H9 (cell line): ENCODE results near the gene TGFBR3L. TPM values are rescaled to one million over a fixed set of nuclear protein-coding genes. Genes with fewer than 3 reads are reported as not detected.

Experiments
- DNase-seq: peaks from one replicate; pipeline ENCODE4 v3.0.0-alpha.2; 2017
- H2AFZ ChIP-seq: one replicate; pipeline ENCODE4 v1.6.1; 2013; ENCODE audit warnings: mild to moderate bottlenecking, low read length, control low read depth, moderate library complexity
- H2AK5ac ChIP-seq: 2 replicates; pipeline ENCODE4 v1.6.1; 2013; ENCODE audit warnings: low read length, control low read depth, mixed read lengths; ENCODE audit not compliant: insufficient read length
- H2BK120ac ChIP-seq: one replicate; pipeline ENCODE4 v1.6.1; 2013; ENCODE audit warnings: low read depth, mild to moderate bottlenecking, low read length, control low read depth, inconsistent platforms; ENCODE audit not compliant: poor library complexity, severe bottlenecking
- H2BK12ac ChIP-seq: 2 replicates; pipeline ENCODE4 v1.6.1; 2013; ENCODE audit warnings: low read length, control low read depth, mixed read lengths, low read depth; ENCODE audit not compliant: insufficient read length
- H2BK15ac ChIP-seq: 2 replicates; pipeline ENCODE4 v1.6.1; 2013; ENCODE audit warnings: low read depth, low read length, control low read depth
- H2BK20ac ChIP-seq: one replicate; pipeline ENCODE4 v1.6.1; 2013; ENCODE audit warnings: low read depth, mild to moderate bottlenecking, low read length, control low read depth, inconsistent platforms; ENCODE audit not compliant: poor library complexity, severe bottlenecking
- H2BK5ac ChIP-seq: 2 replicates; pipeline ENCODE4 v1.6.1; 2013; ENCODE audit warnings: low read length, control low read depth, mixed read lengths; ENCODE audit not compliant: insufficient read length
- H3K14ac ChIP-seq: 2 replicates; pipeline ENCODE4 v1.6.1; 2013; ENCODE audit warnings: low read length, control low read depth; ENCODE audit not compliant: insufficient read depth
- H3K18ac ChIP-seq: 2 replicates; pipeline ENCODE4 v1.6.1; 2013; ENCODE audit warnings: low read depth, mild to moderate bottlenecking, mixed read lengths, low read length, control low read depth; ENCODE audit not compliant: insufficient read length
- H3K23ac ChIP-seq: 2 replicates; pipeline ENCODE4 v1.6.1; 2013; ENCODE audit warnings: low read length, control low read depth, mixed read lengths, low read depth; ENCODE audit not compliant: insufficient read length
- H3K23me2 ChIP-seq: 2 replicates; pipeline ENCODE4 v1.6.1; 2013; ENCODE audit warnings: low read depth, mild to moderate bottlenecking, mixed read lengths, low read length, control low read depth; ENCODE audit not compliant: insufficient read length, poor library complexity, severe bottlenecking
- H3K27ac ChIP-seq: 2 replicates; pipeline ENCODE4 v1.5.1; 2013; ENCODE audit warnings: low read length, control low read depth, mixed read lengths, low read depth; ENCODE audit not compliant: insufficient read length
- H3K27me3 ChIP-seq: 2 replicates; pipeline ENCODE4 v1.6.1; 2013; ENCODE audit warnings: low read length, control low read depth, inconsistent platforms; ENCODE audit not compliant: insufficient read depth
- H3K4ac ChIP-seq: 2 replicates; pipeline ENCODE4 v1.6.1; 2013; ENCODE audit warnings: low read depth, mild to moderate bottlenecking, control low read depth, inconsistent platforms, low read length, moderate library complexity
- H3K4me1 ChIP-seq: 2 replicates; pipeline ENCODE4 v1.6.1; 2013; ENCODE audit warnings: low read length, control low read depth, inconsistent platforms; ENCODE audit not compliant: insufficient read depth
- H3K4me2 ChIP-seq: 2 replicates; pipeline ENCODE4 v1.6.1; 2013; ENCODE audit warnings: low read length, control low read depth, mixed read lengths; ENCODE audit not compliant: insufficient read length, insufficient read depth
- H3K56ac ChIP-seq: 2 replicates; pipeline ENCODE4 v1.6.1; 2013; ENCODE audit warnings: low read depth, mild to moderate bottlenecking, mixed read lengths, low read length, control low read depth; ENCODE audit not compliant: insufficient read length
- H3K79me1 ChIP-seq: 2 replicates; pipeline ENCODE4 v1.6.1; 2013; ENCODE audit warnings: low read depth, mild to moderate bottlenecking, moderate library complexity, low read length, control low read depth, inconsistent platforms; ENCODE audit not compliant: insufficient read depth, poor library complexity, severe bottlenecking
- H3K79me2 ChIP-seq: 2 replicates; pipeline ENCODE4 v1.6.1; 2013; ENCODE audit warnings: low read length, control low read depth, inconsistent platforms; ENCODE audit not compliant: insufficient read depth
- H3K9ac ChIP-seq: 2 replicates; pipeline ENCODE4 v1.6.1; 2013; ENCODE audit warnings: low read length, control low read depth, mixed read lengths; ENCODE audit not compliant: insufficient read length; ENCODE audit errors: extremely low read depth
- H3K9me3 ChIP-seq: one replicate; pipeline ENCODE4 v1.6.1; 2013; ENCODE audit warnings: low read depth, low read length, inconsistent platforms; ENCODE audit not compliant: control insufficient read depth
- H3T11ph ChIP-seq: one replicate; pipeline ENCODE4 v1.6.1; 2013; ENCODE audit warnings: mild to moderate bottlenecking, low read length, control low read depth, inconsistent platforms
- H4K20me1 ChIP-seq: one replicate; pipeline ENCODE4 v1.6.1; 2013; ENCODE audit not compliant: control insufficient read depth, insufficient read length, insufficient read depth
- H4K5ac ChIP-seq: 2 replicates; pipeline ENCODE4 v1.6.1; 2013; ENCODE audit warnings: low read depth, mild to moderate bottlenecking, mixed read lengths, low read length, control low read depth; ENCODE audit not compliant: insufficient read length
- H4K8ac ChIP-seq: replicated peaks from 2 replicates; pipeline ENCODE4 v1.6.1; 2013; ENCODE audit warnings: low read length, control low read depth, mixed read lengths, low read depth; ENCODE audit not compliant: insufficient read length
- H4K91ac ChIP-seq: 2 replicates; pipeline ENCODE4 v1.6.1; 2013; ENCODE audit warnings: low read depth, mild to moderate bottlenecking, moderate library complexity, mixed read lengths, low read length, control low read depth; ENCODE audit not compliant: insufficient read length
- H3K27ac Mint-ChIP-seq, 3 experiments: 2 replicates in 2 of 3; 3 replicates in 1 of 3; pipeline ENCODE4 v1.8.0; 2020 to 2021; ENCODE audit warnings: mixed read lengths in 3 of 3, mild to moderate bottlenecking in 1 of 3, moderate library complexity in 1 of 3
- H3K27me3 Mint-ChIP-seq: 2 replicates; pipeline ENCODE4 v1.8.0; 2021; ENCODE audit warnings: low read depth, mild to moderate bottlenecking, moderate library complexity, mixed read lengths
- H3K36me3 Mint-ChIP-seq, 3 experiments: 2 replicates in 2 of 3; 3 replicates in 1 of 3; pipeline ENCODE4 v1.8.0; 2020 to 2021; ENCODE audit warnings: low read depth in 3 of 3, mixed read lengths in 3 of 3; ENCODE audit not compliant: insufficient read depth in 1 of 3
- H3K4me1 Mint-ChIP-seq, 2 experiments: 2 replicates each; pipeline ENCODE4 v1.8.0; 2020; ENCODE audit warnings: mixed read lengths in 2 of 2
- H3K4me3 Mint-ChIP-seq, 2 experiments: 2 replicates in 1 of 2; 3 replicates in 1 of 2; pipeline ENCODE4 v1.8.0; 2020 to 2021; ENCODE audit warnings: mild to moderate bottlenecking in 2 of 2, mixed read lengths in 2 of 2, moderate library complexity in 1 of 2
- H3K9me3 Mint-ChIP-seq, 2 experiments: 2 replicates in 1 of 2; 3 replicates in 1 of 2; pipeline ENCODE4 v1.8.0; 2020; ENCODE audit warnings: mild to moderate bottlenecking in 2 of 2, mixed read lengths in 2 of 2, moderate library complexity in 1 of 2
- CTCF ChIP-seq: fragments of 200-600 bp; sonication (generic); conservative IDR thresholded peaks from 3 replicates; pipeline ENCODE4 v1.8.0; 2021; ENCODE audit warnings: antibody characterized with exemption, mild to moderate bottlenecking
- WGBS: extraction: QIAGEN DNeasy Blood & Tissue Kit; methylation state at CpG from one replicate; pipeline ENCODE4 v1.1.7; 2013; ENCODE audit warnings: missing lambda C conversion rate, low lambda C conversion rate, mixed read lengths; ENCODE audit not compliant: insufficient read length; ENCODE audit errors: extremely low coverage; 5-methylcytosine and 5-hydroxymethylcytosine counted together
- total RNA-seq: library from RNA; stranded (reverse); gene quantifications from 2 replicates; pipeline ENCODE4 v1.2.1, GENCODE V29; 2021

The TGFBR3L gene
- total RNA-seq, 1 experiment from 2014 or later, result 5.5 TPM

GRCh38 chr19:7926021-7926726 is 11.5 kb downstream of the TGFBR3L start, which contains the start of gene CTXN1:
Gene CTXN1, minus strand, starts transcription at chr19:7926135. Its CDS starts 597 bp downstream, at chr19:7925538.
- Histone ChIP-seq H4K20me1 (no peaks in the 10 kb centered on the region), H2BK15ac (no peak within 1 kb of the TSS; the same call in 1 of the 2 replicates), H3K9ac (no peak within 1 kb of the TSS), H2AK5ac (no peak within 1 kb of the TSS), H3K9me3 (no peaks in the 10 kb centered on the region), H3T11ph (no peak within 1 kb of the TSS), H3K27ac (no peak within 1 kb of the TSS), H4K8ac (no peak within 1 kb of the TSS), H2BK20ac (no peak within 1 kb of the TSS), H3K18ac (no peak within 1 kb of the TSS), H3K14ac (peak within 1 kb of the TSS; percentile 62; the same call in 1 of the 2 replicates), H3K23me2 (no peaks in the 10 kb centered on the region), H4K5ac (no peak within 1 kb of the TSS), H2BK12ac (no peak within 1 kb of the TSS), H2BK5ac (no peak within 1 kb of the TSS), H3K23ac (no peak within 1 kb of the TSS), H3K27me3 (no peaks in the 10 kb centered on the region), H3K4ac (no peak within 1 kb of the TSS), H3K79me1 (no peaks in the 10 kb centered on the region), H2AFZ (no peak within 1 kb of the TSS), H3K4me2 (peak within 1 kb of the TSS; percentile 51), H3K4me1 (0 out of 2 replicates have a peak, but pooled peaks cover 4% of the 10 kb centered on the region), H4K91ac (no peak within 1 kb of the TSS), H3K79me2 (no peaks in the 10 kb centered on the region), H3K56ac (no peak within 1 kb of the TSS), H2BK120ac (no peak within 1 kb of the TSS)
- peak; percentile 71 for DNase-seq
- TF ChIP-seq CTCF, result no peak; the same call in 1 of the 3 replicates
- peak within 1 kb of the TSS in 1 of 3 experiments; percentile 94; a peak in 1 of 7 replicates for H3K27ac Mint-ChIP-seq
- H3K4me1 Mint-ChIP-seq, result peaks cover 6 to 11% of the 10 kb centered on the region in 2 experiments
- peak within 1 kb of the TSS; percentile 78 to 91 for H3K4me3 Mint-ChIP-seq
- H3K9me3 Mint-ChIP-seq, result no peaks in the 10 kb centered on the region
- H3K36me3 Mint-ChIP-seq, result peaks cover 7 to 38% (median 19%) of the 10 kb centered on the region in 3 experiments; a peak in 6 of 7 replicates
- no peaks in the 10 kb centered on the region for H3K27me3 Mint-ChIP-seq
- no CpG with 5 or more reads among the region's 65 CpGs for WGBS
